Astrocyte (in vitro differentiated cells and primary cell): ENCODE measurements around the gene CHAC1. TPM values are rescaled to one million over a fixed set of nuclear protein-coding genes. Genes with fewer than 3 reads are reported as not detected.

ENCODE experiments used
- DNase-seq: peaks from one replicate; pipeline ENCODE4 v3.0.0-alpha.2; 2010; ENCODE audit warnings: low read depth
- FAIRE-seq: peaks from 2 replicates; lab custom pipeline; 2011; peaks lifted over from hg19 to GRCh38; lab: Jason Lieb, UNC
- H2AFZ ChIP-seq: 2 replicates; pipeline ENCODE4 v1.6.0; 2012; ENCODE audit warnings: low read depth, low read length, inconsistent platforms
- H3K27ac ChIP-seq: 2 replicates; pipeline ENCODE4 v1.5.1; 2011; ENCODE audit warnings: low read depth, low read length, inconsistent platforms
- H3K27me3 ChIP-seq: 2 replicates; pipeline ENCODE4 v1.6.0; 2011; ENCODE audit warnings: low read length, inconsistent platforms; ENCODE audit not compliant: insufficient read depth
- H3K36me3 ChIP-seq: 2 replicates; pipeline ENCODE4 v1.5.1; 2011; ENCODE audit warnings: low read length, inconsistent platforms; ENCODE audit not compliant: insufficient read depth
- H3K4me1 ChIP-seq: 2 replicates; pipeline ENCODE4 v1.5.1; 2011; ENCODE audit warnings: low read length, inconsistent platforms; ENCODE audit not compliant: insufficient read depth
- H3K4me2 ChIP-seq: 2 replicates; pipeline ENCODE4 v1.6.0; 2012; ENCODE audit warnings: low read length, inconsistent platforms
- H3K4me3 ChIP-seq: 2 replicates; pipeline ENCODE4 v1.5.1; 2011; ENCODE audit warnings: low read depth, mild to moderate bottlenecking, low read length, inconsistent platforms; ENCODE audit not compliant: insufficient read depth
- H3K79me2 ChIP-seq: 2 replicates; pipeline ENCODE4 v1.6.0; 2012; ENCODE audit warnings: mild to moderate bottlenecking, low read length, inconsistent platforms; ENCODE audit not compliant: insufficient read depth
- H3K9ac ChIP-seq: 2 replicates; pipeline ENCODE4 v1.6.0; 2012; ENCODE audit warnings: mild to moderate bottlenecking, low read length, inconsistent platforms
- H3K9me3 ChIP-seq: 2 replicates; pipeline ENCODE4 v1.5.1; 2012; ENCODE audit warnings: low read depth, mild to moderate bottlenecking, low read length, inconsistent platforms; ENCODE audit not compliant: insufficient read depth
- H4K20me1 ChIP-seq: 2 replicates; pipeline ENCODE4 v1.6.0; 2012; ENCODE audit warnings: low read length, inconsistent platforms; ENCODE audit not compliant: insufficient read depth
- H3K27ac Mint-ChIP-seq: one replicate; pipeline ENCODE4 v1.8.0; 2021; ENCODE audit warnings: mild to moderate bottlenecking, mixed read lengths; ENCODE audit not compliant: unreplicated experiment
- H3K27me3 Mint-ChIP-seq: one replicate; pipeline ENCODE4 v1.8.0; 2021; ENCODE audit warnings: low read depth, mixed read lengths; ENCODE audit not compliant: unreplicated experiment
- H3K36me3 Mint-ChIP-seq: one replicate; pipeline ENCODE4 v1.8.0; 2021; ENCODE audit warnings: low read depth, mixed read lengths; ENCODE audit not compliant: unreplicated experiment
- H3K4me1 Mint-ChIP-seq: one replicate; pipeline ENCODE4 v1.8.0; 2021; ENCODE audit warnings: low read depth, mixed read lengths; ENCODE audit not compliant: unreplicated experiment
- H3K4me3 Mint-ChIP-seq: one replicate; pipeline ENCODE4 v1.8.0; 2021; ENCODE audit warnings: mild to moderate bottlenecking, moderate library complexity, mixed read lengths; ENCODE audit not compliant: unreplicated experiment
- H3K9me3 Mint-ChIP-seq: one replicate; pipeline ENCODE4 v1.8.0; 2021; ENCODE audit warnings: mild to moderate bottlenecking, mixed read lengths; ENCODE audit not compliant: unreplicated experiment
- EZH2 ChIP-seq: IDR thresholded peaks from 2 replicates; pipeline ENCODE4 v1.6.1; 2012; ENCODE audit warnings: mild to moderate bottlenecking, low read length, inconsistent platforms; ENCODE audit not compliant: insufficient read depth
- total RNA-seq: library from RNA; stranded (reverse); gene quantifications from 2 replicates; pipeline ENCODE4 v1.2.1, GENCODE V29; 2021
- TF ChIP-seq, protein P1 (sequence below): IDR thresholded peaks from 2 replicates; pipeline ENCODE4 v1.5.1; 2011; ENCODE audit warnings: low read depth, mild to moderate bottlenecking, inconsistent platforms, low read length, moderate library complexity; ENCODE audit not compliant: insufficient read depth

CHAC1 gene
- total RNA-seq, 1 donor from 2014 or later = 55.9 TPM

DNA sequence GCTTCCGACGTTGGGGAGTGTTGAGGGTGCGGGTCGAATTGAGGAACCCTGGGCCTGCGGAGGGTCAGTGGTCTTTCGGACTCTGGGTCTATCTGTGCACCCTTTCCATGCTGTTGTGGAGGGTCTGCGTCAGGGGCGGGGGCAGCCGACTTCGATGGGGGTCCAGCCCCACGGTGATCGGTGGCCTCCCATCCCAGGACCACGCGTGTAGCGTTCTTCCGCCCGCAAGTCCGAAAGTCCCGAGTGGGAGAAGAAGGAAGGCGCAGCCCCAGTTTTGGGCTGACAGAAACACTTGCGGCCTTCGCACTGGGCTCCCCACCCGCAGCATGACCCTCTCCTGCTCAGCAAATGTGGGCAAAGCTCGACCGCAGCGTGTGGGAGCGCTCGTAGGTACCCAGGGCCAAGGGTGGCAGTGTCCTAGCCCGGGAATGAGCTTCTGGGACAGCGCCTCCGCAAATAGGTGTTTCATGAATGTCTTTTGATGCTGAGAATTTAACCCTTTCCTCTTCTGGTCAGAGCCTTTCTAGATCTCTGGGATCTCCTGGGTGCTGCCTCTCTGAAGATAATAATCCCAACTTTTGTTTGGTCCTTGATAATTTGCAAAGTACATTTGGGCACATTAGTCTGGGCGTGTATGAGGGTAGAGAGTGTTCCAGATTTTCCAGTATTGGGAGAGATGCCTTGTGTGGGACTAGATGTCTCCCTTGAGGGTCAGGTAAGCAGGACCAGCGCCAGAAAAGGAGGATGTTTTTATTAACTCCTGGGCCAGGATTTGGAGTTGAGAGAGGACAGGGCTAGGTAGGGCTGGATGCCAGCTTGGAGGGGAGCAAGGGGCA lies 26.4 kb upstream of the CHAC1 start:
- Histone ChIP-seq H2AFZ (no peak overlapping the region), H3K27ac (no peak overlapping the region), H3K4me1 (peaks cover 18% of the 10 kb centered on the region), H3K4me3 (no peak overlapping the region), H4K20me1 (peaks cover 10% of the 10 kb centered on the region), H3K27me3 (peaks cover 58% of the 10 kb centered on the region), H3K79me2 (no peaks in the 10 kb centered on the region), H3K36me3 (no peaks in the 10 kb centered on the region), H3K4me2 (peak overlapping the region; percentile 75), H3K9me3 (no peaks in the 10 kb centered on the region), H3K9ac (no peak overlapping the region)
- Mint-ChIP-seq H3K27me3 (peaks cover 69% of the 10 kb centered on the region), H3K9me3 (no peaks in the 10 kb centered on the region), H3K36me3 (peaks cover 2% of the 10 kb centered on the region), H3K4me1 (peaks cover 13% of the 10 kb centered on the region), H3K27ac (no peak overlapping the region), H3K4me3 (peak overlapping the region; percentile 20)
- TF ChIP-seq EZH2 = peak; percentile 2
- TF ChIP-seq, protein P1, sequence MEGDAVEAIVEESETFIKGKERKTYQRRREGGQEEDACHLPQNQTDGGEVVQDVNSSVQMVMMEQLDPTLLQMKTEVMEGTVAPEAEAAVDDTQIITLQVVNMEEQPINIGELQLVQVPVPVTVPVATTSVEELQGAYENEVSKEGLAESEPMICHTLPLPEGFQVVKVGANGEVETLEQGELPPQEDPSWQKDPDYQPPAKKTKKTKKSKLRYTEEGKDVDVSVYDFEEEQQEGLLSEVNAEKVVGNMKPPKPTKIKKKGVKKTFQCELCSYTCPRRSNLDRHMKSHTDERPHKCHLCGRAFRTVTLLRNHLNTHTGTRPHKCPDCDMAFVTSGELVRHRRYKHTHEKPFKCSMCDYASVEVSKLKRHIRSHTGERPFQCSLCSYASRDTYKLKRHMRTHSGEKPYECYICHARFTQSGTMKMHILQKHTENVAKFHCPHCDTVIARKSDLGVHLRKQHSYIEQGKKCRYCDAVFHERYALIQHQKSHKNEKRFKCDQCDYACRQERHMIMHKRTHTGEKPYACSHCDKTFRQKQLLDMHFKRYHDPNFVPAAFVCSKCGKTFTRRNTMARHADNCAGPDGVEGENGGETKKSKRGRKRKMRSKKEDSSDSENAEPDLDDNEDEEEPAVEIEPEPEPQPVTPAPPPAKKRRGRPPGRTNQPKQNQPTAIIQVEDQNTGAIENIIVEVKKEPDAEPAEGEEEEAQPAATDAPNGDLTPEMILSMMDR = no peak
- FAIRE-seq (no peak), DNase-seq (no peak)

DNA sequence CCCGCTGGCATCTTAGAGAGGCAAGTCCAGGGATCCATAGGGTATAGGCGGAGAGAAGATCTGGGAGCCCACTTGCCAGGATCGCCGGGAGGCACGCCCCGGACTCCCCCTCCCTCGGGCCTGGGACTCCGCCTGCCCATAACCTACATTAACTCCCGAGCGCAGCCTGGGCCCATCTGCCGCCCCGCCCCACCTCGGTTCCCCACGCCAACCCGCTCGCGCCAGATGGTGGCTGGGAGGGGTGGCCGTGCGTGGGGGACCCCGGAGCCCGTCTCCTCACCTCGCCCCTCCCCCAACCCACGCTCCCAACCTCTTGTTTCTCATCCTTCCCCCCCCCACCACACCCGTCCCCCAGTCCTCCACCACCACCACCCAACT lies 25.8 kb upstream of the CHAC1 start:
- no peak overlapping the region for H3K27ac ChIP-seq
- peaks cover 18% of the 10 kb centered on the region for H3K4me1 ChIP-seq
- peaks cover 13% of the 10 kb centered on the region for H3K4me1 Mint-ChIP-seq
- H4K20me1 ChIP-seq = peaks cover 10% of the 10 kb centered on the region
- H3K36me3 ChIP-seq = no peaks in the 10 kb centered on the region
- peaks cover 60% of the 10 kb centered on the region for H3K27me3 ChIP-seq
- H3K9me3 ChIP-seq = no peaks in the 10 kb centered on the region
- TF ChIP-seq EZH2 = peak; percentile 7
- TF ChIP-seq, protein P1 = no peak
- H3K79me2 ChIP-seq = no peaks in the 10 kb centered on the region
- H3K4me2 ChIP-seq = no peak overlapping the region
- no peak overlapping the region for H3K27ac Mint-ChIP-seq
- H3K27me3 Mint-ChIP-seq = peaks cover 69% of the 10 kb centered on the region
- no peak overlapping the region for H3K9ac ChIP-seq
- FAIRE-seq = no peak
- peaks cover 5% of the 10 kb centered on the region for H3K36me3 Mint-ChIP-seq
- no peak overlapping the region for H3K4me3 ChIP-seq
- H3K9me3 Mint-ChIP-seq = no peaks in the 10 kb centered on the region
- H2AFZ ChIP-seq = no peak overlapping the region
- DNase-seq = no peak
- no peak overlapping the region for H3K4me3 Mint-ChIP-seq
